Mammary epithelial cell (primary cell): ENCODE measurements around the gene COPS4.
"Not testable (repeated sequence)": the region's sequence is repeated elsewhere in the genome, so short reads cannot be mapped to it uniquely, and the experiment has no call there.

Source experiments
- EZH2 ChIP-seq: IDR thresholded peaks from 2 replicates; pipeline ENCODE4 v1.6.1; 2012; ENCODE audit warnings: low read length, inconsistent platforms, borderline replicate concordance
- TF ChIP-seq, protein P1 (sequence below), 2 donors: IDR thresholded peaks in 1 of 2; conservative IDR thresholded peaks in 1 of 2; 2 replicates each; pipeline ENCODE4 v1.5.1; 2011 to 2012; ENCODE audit warnings: inconsistent platforms in 2 of 2, low read length in 2 of 2, mild to moderate bottlenecking in 2 of 2, control low read depth in 1 of 2, low read depth in 1 of 2; ENCODE audit not compliant: insufficient read depth in 1 of 2; ENCODE audit errors: extremely low read depth in 1 of 2

DNA sequence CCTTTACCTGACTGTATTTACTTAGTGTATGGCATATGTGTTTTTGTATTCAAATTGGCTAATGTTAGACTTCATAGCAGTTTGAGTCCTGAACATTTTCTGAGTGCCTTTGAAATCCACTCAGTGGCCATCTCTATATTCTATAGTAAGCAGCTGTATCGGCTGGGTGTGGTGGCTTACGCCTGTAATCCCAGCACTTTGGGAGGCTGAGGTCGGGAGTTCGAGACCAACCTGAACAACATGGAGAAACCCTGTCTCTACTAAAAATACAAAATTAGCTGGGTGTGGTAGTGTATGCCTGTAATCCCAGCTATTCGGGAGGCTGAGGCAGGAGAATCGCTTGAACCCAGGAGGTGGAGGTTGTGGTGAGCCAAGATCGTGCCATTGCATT is 76.8 kb downstream of the COPS4 start:
- TF ChIP-seq, protein P1, sequence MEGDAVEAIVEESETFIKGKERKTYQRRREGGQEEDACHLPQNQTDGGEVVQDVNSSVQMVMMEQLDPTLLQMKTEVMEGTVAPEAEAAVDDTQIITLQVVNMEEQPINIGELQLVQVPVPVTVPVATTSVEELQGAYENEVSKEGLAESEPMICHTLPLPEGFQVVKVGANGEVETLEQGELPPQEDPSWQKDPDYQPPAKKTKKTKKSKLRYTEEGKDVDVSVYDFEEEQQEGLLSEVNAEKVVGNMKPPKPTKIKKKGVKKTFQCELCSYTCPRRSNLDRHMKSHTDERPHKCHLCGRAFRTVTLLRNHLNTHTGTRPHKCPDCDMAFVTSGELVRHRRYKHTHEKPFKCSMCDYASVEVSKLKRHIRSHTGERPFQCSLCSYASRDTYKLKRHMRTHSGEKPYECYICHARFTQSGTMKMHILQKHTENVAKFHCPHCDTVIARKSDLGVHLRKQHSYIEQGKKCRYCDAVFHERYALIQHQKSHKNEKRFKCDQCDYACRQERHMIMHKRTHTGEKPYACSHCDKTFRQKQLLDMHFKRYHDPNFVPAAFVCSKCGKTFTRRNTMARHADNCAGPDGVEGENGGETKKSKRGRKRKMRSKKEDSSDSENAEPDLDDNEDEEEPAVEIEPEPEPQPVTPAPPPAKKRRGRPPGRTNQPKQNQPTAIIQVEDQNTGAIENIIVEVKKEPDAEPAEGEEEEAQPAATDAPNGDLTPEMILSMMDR (conservative IDR thresholded peaks at IDR 0.05 in 1 of 2, IDR thresholded peaks at IDR 0.05 in 1 of 2; ENCODE audit: extremely low read depth in 1 of 2, insufficient read depth in 1 of 2, low read depth in 1 of 2, low read length in 2 of 2), result not testable (repeated sequence)
- TF ChIP-seq EZH2, result not testable (repeated sequence)
